Upper lobe of left lung (tissue), 6 donors: Measurements from ENCODE around the gene GNA14. TPM values are rescaled to one million over a fixed set of nuclear protein-coding genes. Genes with fewer than 3 reads are reported as not detected.

Source experiments
- ATAC-seq, 2 donors: fragments of 200-7000 bp; cut with Tn5 transposase; one replicate each; pipeline ENCODE4 v1.9.1; 2022; ENCODE audit warnings: mild to moderate bottlenecking in 2 of 2, moderate library complexity in 2 of 2; ENCODE audit not compliant: low FRiP score in 2 of 2
- DNase-seq, 2 donors: peaks; one replicate each; pipeline ENCODE4 v3.0.0-alpha.2; 2019 to 2020
- H3K27ac ChIP-seq, 4 donors: fragments of 200-600 bp; sonication (generic); one replicate each; pipeline ENCODE4 v1.5.1; 2016 to 2019
- H3K27me3 ChIP-seq, 4 donors: fragments of 200-600 bp; sonication (generic); one replicate each; pipeline ENCODE4 v1.5.1; 2017 to 2019
- H3K36me3 ChIP-seq, 4 donors: fragments of 200-600 bp; sonication (generic); one replicate each; pipeline ENCODE4 v1.5.1; 2016 to 2019
- H3K4me1 ChIP-seq, 4 donors: fragments of 200-600 bp; sonication (generic); one replicate each; pipeline ENCODE4 v1.5.1; 2018 to 2019
- H3K4me3 ChIP-seq, 4 donors: fragments of 200-600 bp; sonication (generic); one replicate each; pipeline ENCODE4 v1.5.1; 2017 to 2019; ENCODE audit warnings: mild to moderate bottlenecking in 2 of 4, moderate library complexity in 1 of 4
- H3K9me3 ChIP-seq, 4 donors: fragments of 200-600 bp; sonication (generic); one replicate each; pipeline ENCODE4 v1.5.1; 2018 to 2019
- CTCF ChIP-seq, 6 experiments: fragments of 450-650 bp in 4 of 6; fragments of 200-600 bp in 2 of 6; sonication (generic) in 2 of 6; IDR thresholded peaks; one replicate each; pipeline ENCODE4 v1.5.1; 2016 to 2019; ENCODE audit warnings: antibody characterized with exemption in 6 of 6
- EP300 ChIP-seq, 4 donors: sonication (generic); formaldehyde crosslinking; IDR thresholded peaks; one replicate each; pipeline ENCODE4 v1.5.1; 2017; ENCODE audit warnings: antibody characterized with exemption in 4 of 4, control low read depth in 2 of 4
- POLR2A ChIP-seq, 4 donors: fragments of 450-650 bp; IDR thresholded peaks; one replicate each; pipeline ENCODE4 v1.5.1; 2016 to 2017; ENCODE audit warnings: antibody characterized with exemption in 4 of 4, mild to moderate bottlenecking in 2 of 4
- POLR2AphosphoS5 ChIP-seq, 2 donors: sonication (generic); formaldehyde crosslinking; IDR thresholded peaks; one replicate each; pipeline ENCODE4 v1.5.1; 2017; ENCODE audit warnings: antibody characterized with exemption in 2 of 2
- WGBS, 2 donors: methylation state at CpG; one replicate each; pipeline ENCODE4 v1.1.5; 2017 to 2018; 5-methylcytosine and 5-hydroxymethylcytosine counted together
- total RNA-seq, 6 donors: library from RNA; depleted of rRNA in 4 of 6; stranded (reverse); fragments of >200 nt in 4 of 6; gene quantifications; one replicate each; pipeline versions ENCODE4 v1.1.0 to v1.2.1, GENCODE V29; 2016 to 2021
- donor health status: DM: no; HTN: no; CAD: no; lungs with moderate emphysema.
- donor health status: DM: no; HTN: yes; CAD: no; lungs with severe emphysema.

The GNA14 gene
- total RNA-seq, 6 donors from 2014 or later = 6.0 to 28.3 (median 14.9) TPM

- no peaks in the 10 kb centered on the region for H3K4me1 ChIP-seq
- H3K27me3 ChIP-seq = no peaks in the 10 kb centered on the region
- ATAC-seq (no peak), DNase-seq (no peak)
- H3K36me3 ChIP-seq = no peaks in the 10 kb centered on the region
- 58 to 62% methylated on average over 1 of the region's 1 CpG for WGBS, 2 donors
- H3K9me3 ChIP-seq = peaks cover 0 to 11% (median 4%) of the 10 kb centered on the region in 4 donors
- no peak overlapping the region for H3K27ac ChIP-seq
- no peak overlapping the region for H3K4me3 ChIP-seq
- TF ChIP-seq CTCF (IDR thresholded peaks at IDR 0.05) (no peak), EP300 (IDR thresholded peaks at IDR 0.05) (no peak), POLR2A (IDR thresholded peaks at IDR 0.05) (no peak), POLR2AphosphoS5 (IDR thresholded peaks at IDR 0.05) (no peak)
Measured at GRCh38 chr9:77486968-77487367, 161.2 kb downstream of the GNA14 start.

- no peaks in the 10 kb centered on the region for H3K36me3 ChIP-seq
- peaks cover 0 to 11% (median 4%) of the 10 kb centered on the region in 4 donors for H3K9me3 ChIP-seq
- TF ChIP-seq POLR2AphosphoS5 (IDR thresholded peaks at IDR 0.05) (no peak), CTCF (IDR thresholded peaks at IDR 0.05) (no peak), POLR2A (IDR thresholded peaks at IDR 0.05) (no peak), EP300 (IDR thresholded peaks at IDR 0.05) (no peak)
- DNase-seq = no peak
- ATAC-seq = no peak
- H3K27me3 ChIP-seq = no peaks in the 10 kb centered on the region
- H3K4me3 ChIP-seq = no peak overlapping the region
- H3K27ac ChIP-seq = no peak overlapping the region
- no peaks in the 10 kb centered on the region for H3K4me1 ChIP-seq
Measured at GRCh38 chr9:77486463-77486862, 161.7 kb downstream of the GNA14 start.

- WGBS, 2 donors = 75 to 85% methylated on average over 8 to 9 of the region's 9 CpGs
- no peak for TF ChIP-seq EP300 (IDR thresholded peaks at IDR 0.05)
- TF ChIP-seq POLR2A (IDR thresholded peaks at IDR 0.05) = no peak
- ATAC-seq = peak in 1 of 2 donors; percentile 56
- DNase-seq = no peak
- no peaks in the 10 kb centered on the region for H3K36me3 ChIP-seq
- no peaks in the 10 kb centered on the region for H3K4me1 ChIP-seq
- peaks cover 0 to 8% (median 0%) of the 10 kb centered on the region in 4 donors for H3K9me3 ChIP-seq
- H3K27ac ChIP-seq = no peak overlapping the region
- no peak overlapping the region for H3K4me3 ChIP-seq
- H3K27me3 ChIP-seq = no peaks in the 10 kb centered on the region
Measured at GRCh38 chr9:77475641-77476473, 172.3 kb downstream of the GNA14 start.

GRCh38 chr9:77474936-77475335 lies 173.2 kb downstream of the GNA14 start:
- Histone ChIP-seq H3K4me1 (no peaks in the 10 kb centered on the region), H3K27ac (no peak overlapping the region), H3K27me3 (no peaks in the 10 kb centered on the region), H3K36me3 (no peaks in the 10 kb centered on the region), H3K9me3 (peaks cover 0 to 8% (median 0%) of the 10 kb centered on the region in 4 donors), H3K4me3 (no peak overlapping the region)
- no peak for ATAC-seq
- TF ChIP-seq POLR2AphosphoS5 (IDR thresholded peaks at IDR 0.05) (no peak), CTCF (IDR thresholded peaks at IDR 0.05) (no peak), EP300 (IDR thresholded peaks at IDR 0.05) (no peak)
- no peak for DNase-seq
- WGBS, 2 donors = 95 to 97% methylated on average over 3 of the region's 3 CpGs

GRCh38 chr9:77472646-77473045 lies 175.5 kb downstream of the GNA14 start:
- ATAC-seq (no peak), DNase-seq (no peak)
- no peak overlapping the region for H3K27ac ChIP-seq
- 80 to 86% methylated on average over 3 of the region's 3 CpGs for WGBS, 2 donors
- H3K4me1 ChIP-seq = no peaks in the 10 kb centered on the region
- no peaks in the 10 kb centered on the region for H3K27me3 ChIP-seq
- TF ChIP-seq EP300 (IDR thresholded peaks at IDR 0.05) (no peak), CTCF (IDR thresholded peaks at IDR 0.05) (no peak), POLR2A (IDR thresholded peaks at IDR 0.05) (no peak), POLR2AphosphoS5 (IDR thresholded peaks at IDR 0.05) (no peak)
- H3K4me3 ChIP-seq = no peak overlapping the region
- H3K9me3 ChIP-seq = peaks cover 0 to 8% (median 0%) of the 10 kb centered on the region in 4 donors
- no peaks in the 10 kb centered on the region for H3K36me3 ChIP-seq
